GM18519 (cell line): ENCODE data around the gene PPFIBP2.

Source experiments
- ATAC-seq: cut with Tn5 transposase; IDR thresholded peaks from one replicate; pipeline ENCODE4 v1.9.1; 2021; ENCODE audit warnings: mild to moderate bottlenecking, moderate library complexity; ENCODE audit not compliant: unreplicated experiment, low FRiP score

PPFIBP2 gene

GRCh38 chr11:7677071-7677470, 163.3 kb downstream of the PPFIBP2 start:
- ATAC-seq, result no peak

GRCh38 chr11:7677796-7678201, 164.0 kb downstream of the PPFIBP2 start:
- ATAC-seq, result no peak

- no peak for ATAC-seq
These were observed 169.8 kb downstream of the PPFIBP2 start for GRCh38 chr11:7683571-7683970.

GRCh38 chr11:7686761-7687160, 173.0 kb downstream of the PPFIBP2 start:
- no peak for ATAC-seq

GRCh38 chr11:7687386-7687785, 173.6 kb downstream of the PPFIBP2 start:
- ATAC-seq, result no peak

- no peak for ATAC-seq
These were observed 174.5 kb downstream of the PPFIBP2 start for GRCh38 chr11:7688238-7688826.

GRCh38 chr11:7689239-7689638, 175.4 kb downstream of the PPFIBP2 start:
- ATAC-seq, result no peak

GRCh38 chr11:7690648-7691047, 176.8 kb downstream of the PPFIBP2 start:
- no peak for ATAC-seq

- no peak for ATAC-seq
These were observed 178.1 kb downstream of the PPFIBP2 start for GRCh38 chr11:7691759-7692350.

GRCh38 chr11:7692426-7692825, 178.6 kb downstream of the PPFIBP2 start:
- ATAC-seq, result no peak

- no peak for ATAC-seq
These were observed 180.4 kb downstream of the PPFIBP2 start for GRCh38 chr11:7694235-7694634.

GRCh38 chr11:7696424-7696823, 182.6 kb downstream of the PPFIBP2 start:
- ATAC-seq, result no peak
